Body of pancreas (tissue), 4 donors: ENCODE measurements around the gene COMT.

Experiments used
- CTCF ChIP-seq, 7 experiments: fragments of 450-650 bp in 4 of 7; fragments of 200-600 bp in 3 of 7; sonication (generic) in 3 of 7; IDR thresholded peaks; one replicate each; pipeline ENCODE4 v1.5.1; 2016 to 2019; ENCODE audit warnings: antibody characterized with exemption in 7 of 7
- POLR2A ChIP-seq, 3 donors: fragments of 450-650 bp; IDR thresholded peaks; one replicate each; pipeline ENCODE4 v1.6.1; 2016; ENCODE audit warnings: antibody characterized with exemption in 3 of 3, mild to moderate bottlenecking in 2 of 3

DNA sequence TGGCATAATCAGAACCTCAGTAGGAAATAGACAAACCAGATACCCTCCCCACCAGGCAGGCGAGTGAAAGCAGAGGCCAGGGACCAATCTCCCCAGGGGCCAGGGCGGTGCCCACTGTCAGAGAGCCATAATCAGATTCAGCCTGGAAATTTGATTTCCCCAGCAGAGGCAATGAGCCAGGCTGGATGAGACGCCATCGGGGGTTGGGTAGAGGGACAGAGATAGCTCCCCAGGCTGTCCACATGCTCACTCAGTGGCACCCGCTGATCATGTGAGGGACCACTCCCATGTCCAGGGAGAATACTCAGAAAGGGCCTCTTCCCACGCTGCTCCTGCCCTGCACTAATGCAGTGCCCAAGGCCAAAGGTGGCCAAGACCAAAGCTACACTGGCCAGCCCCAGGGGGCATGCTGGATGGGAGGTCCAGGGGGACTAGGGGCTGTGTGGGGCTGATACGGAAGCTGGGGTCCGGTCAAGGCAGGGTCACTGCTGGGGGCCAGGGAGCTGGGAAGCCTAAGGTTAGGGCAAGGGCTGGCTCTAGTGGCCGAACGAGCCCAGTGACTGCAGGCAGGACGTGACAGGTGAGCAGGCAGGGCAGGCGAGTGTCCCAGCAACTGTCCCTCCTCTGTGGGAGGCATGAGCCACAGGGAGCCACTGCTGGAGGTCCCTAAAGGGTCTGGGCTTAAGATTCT lies 55.3 kb downstream of the COMT start:
- no peak for TF ChIP-seq CTCF (IDR thresholded peaks at IDR 0.05)
- no peak for TF ChIP-seq POLR2A (IDR thresholded peaks at IDR 0.05)
